ENCODE measurements around the gene FBXL5. TPM values are rescaled to one million over a fixed set of nuclear protein-coding genes. Genes with fewer than 3 reads are reported as not detected.
A peak's percentile ranks its signal among the peaks of the same experiment; 100 is the strongest.

Gene FBXL5
- total RNA-seq, 4 donors from 2014 or later, result 69.4 to 95.0 (median 80.3) TPM

DNA sequence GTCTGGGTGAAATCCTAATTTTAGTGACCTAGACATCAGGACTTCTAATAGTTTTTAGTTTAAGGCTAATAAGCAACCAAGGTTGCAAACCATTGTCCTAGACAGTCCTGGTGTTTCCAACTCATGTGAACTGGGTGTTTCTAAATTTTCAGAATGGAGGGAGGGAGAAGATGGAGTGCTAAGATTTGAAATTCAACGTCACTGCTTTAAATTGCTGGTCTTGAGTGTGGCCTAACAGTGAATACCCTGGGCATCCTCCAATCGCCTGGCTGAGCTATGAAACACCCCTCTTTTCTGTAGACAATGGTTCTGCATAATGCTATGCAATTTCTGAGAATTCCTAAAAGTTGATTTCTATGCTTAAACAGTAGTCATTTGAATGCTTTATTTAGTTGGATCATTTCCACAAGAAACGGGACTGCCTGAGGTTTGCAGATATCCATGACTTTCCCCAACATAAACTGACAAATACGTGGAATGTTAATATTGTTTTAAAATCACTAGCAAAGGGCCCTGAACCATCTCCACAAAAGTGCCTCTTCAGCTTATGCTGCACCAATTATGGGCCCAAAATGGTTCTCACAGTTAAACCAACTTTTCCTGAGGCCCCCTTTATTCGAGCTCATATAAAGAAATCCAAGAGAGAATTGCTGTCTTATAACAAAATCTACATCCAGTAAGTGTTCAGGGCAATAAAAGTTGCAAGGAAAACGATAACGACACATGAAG is 1.1 kb downstream of the FBXL5 start:
- intact Hi-C loops (cut with DNase I; ENCODE audit: low total_unique reads), result loop anchor here (10.0 kb wide), 1 partner anchor 649 kb away; the partner anchor contains the start of gene CPEB2
- TF ChIP-seq POLR2A (IDR thresholded peaks at IDR 0.05), result no peak
- TF ChIP-seq, protein P1, sequence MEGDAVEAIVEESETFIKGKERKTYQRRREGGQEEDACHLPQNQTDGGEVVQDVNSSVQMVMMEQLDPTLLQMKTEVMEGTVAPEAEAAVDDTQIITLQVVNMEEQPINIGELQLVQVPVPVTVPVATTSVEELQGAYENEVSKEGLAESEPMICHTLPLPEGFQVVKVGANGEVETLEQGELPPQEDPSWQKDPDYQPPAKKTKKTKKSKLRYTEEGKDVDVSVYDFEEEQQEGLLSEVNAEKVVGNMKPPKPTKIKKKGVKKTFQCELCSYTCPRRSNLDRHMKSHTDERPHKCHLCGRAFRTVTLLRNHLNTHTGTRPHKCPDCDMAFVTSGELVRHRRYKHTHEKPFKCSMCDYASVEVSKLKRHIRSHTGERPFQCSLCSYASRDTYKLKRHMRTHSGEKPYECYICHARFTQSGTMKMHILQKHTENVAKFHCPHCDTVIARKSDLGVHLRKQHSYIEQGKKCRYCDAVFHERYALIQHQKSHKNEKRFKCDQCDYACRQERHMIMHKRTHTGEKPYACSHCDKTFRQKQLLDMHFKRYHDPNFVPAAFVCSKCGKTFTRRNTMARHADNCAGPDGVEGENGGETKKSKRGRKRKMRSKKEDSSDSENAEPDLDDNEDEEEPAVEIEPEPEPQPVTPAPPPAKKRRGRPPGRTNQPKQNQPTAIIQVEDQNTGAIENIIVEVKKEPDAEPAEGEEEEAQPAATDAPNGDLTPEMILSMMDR (IDR thresholded peaks at IDR 0.05), result no peak
- WGBS, 2 donors, result 1 to 2% methylated on average over 7 of the region's 7 CpGs
- H3K4me3 ChIP-seq (ENCODE audit: low read depth, poor library complexity, severe bottlenecking), result peak overlapping the region; percentile 73
- no peak for DNase-seq (ENCODE audit: low spot score in 2 of 2)

DNA sequence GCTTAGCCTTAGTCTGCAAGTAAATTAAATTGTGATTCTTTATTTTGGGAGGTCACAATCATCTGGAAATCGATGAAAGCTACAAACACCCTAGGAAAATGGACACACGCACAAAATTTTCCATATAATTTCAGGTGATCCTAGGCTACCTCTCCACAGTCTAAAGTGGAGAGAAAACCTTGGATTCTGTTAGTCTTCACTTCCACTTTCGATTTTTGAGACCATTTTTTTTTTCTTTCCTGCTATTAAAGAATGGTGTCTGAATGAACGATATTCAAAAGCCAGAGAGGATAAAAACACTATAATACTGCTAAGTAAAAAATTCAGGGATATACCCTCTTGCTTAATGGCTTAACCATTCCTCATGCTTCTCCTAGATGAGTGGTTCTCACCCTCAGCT is 1.7 kb downstream of the FBXL5 start:
- DNase-seq (ENCODE audit: low spot score in 2 of 2), result no peak
- 23 to 25% methylated on average over 4 of the region's 4 CpGs for WGBS, 2 donors
- TF ChIP-seq POLR2A (IDR thresholded peaks at IDR 0.05), result no peak
- TF ChIP-seq, protein P1 (IDR thresholded peaks at IDR 0.05), result no peak
- H3K4me3 ChIP-seq (ENCODE audit: low read depth, poor library complexity, severe bottlenecking), result no peak overlapping the region
- intact Hi-C loops (cut with DNase I; ENCODE audit: low total_unique reads), result loop anchor here (10.0 kb wide), 1 partner anchor 649 kb away; the partner anchor contains the start of gene CPEB2

- WGBS, 2 donors, result 39 to 40% methylated on average over 4 of the region's 4 CpGs
- TF ChIP-seq POLR2A (IDR thresholded peaks at IDR 0.05), result no peak
- TF ChIP-seq, protein P1 (IDR thresholded peaks at IDR 0.05), result no peak
- no peak for DNase-seq (ENCODE audit: low spot score in 2 of 2)
- intact Hi-C loops (cut with DNase I; ENCODE audit: low total_unique reads), result loop anchor here (10.0 kb wide), 1 partner anchor 648 kb away; the partner anchor contains the start of gene CPEB2
- no peak overlapping the region for H3K4me3 ChIP-seq (ENCODE audit: low read depth, poor library complexity, severe bottlenecking)
These were observed 2.3 kb downstream of the FBXL5 start for GRCh38 chr4:15652841-15653240.

- no peak for DNase-seq (ENCODE audit: low spot score in 2 of 2)
- TF ChIP-seq, protein P1 (IDR thresholded peaks at IDR 0.05), result no peak
- TF ChIP-seq POLR2A (IDR thresholded peaks at IDR 0.05), result no peak
- 78 to 92% methylated on average over 1 of the region's 1 CpG for WGBS, 2 donors
- intact Hi-C loops (cut with DNase I; ENCODE audit: low total_unique reads), result loop anchor here (10.0 kb wide), 1 partner anchor 647 kb away; the partner anchor contains the start of gene CPEB2
- H3K4me3 ChIP-seq (ENCODE audit: low read depth, poor library complexity, severe bottlenecking), result no peak overlapping the region
These were observed 3.0 kb downstream of the FBXL5 start for GRCh38 chr4:15652191-15652590.

DNA sequence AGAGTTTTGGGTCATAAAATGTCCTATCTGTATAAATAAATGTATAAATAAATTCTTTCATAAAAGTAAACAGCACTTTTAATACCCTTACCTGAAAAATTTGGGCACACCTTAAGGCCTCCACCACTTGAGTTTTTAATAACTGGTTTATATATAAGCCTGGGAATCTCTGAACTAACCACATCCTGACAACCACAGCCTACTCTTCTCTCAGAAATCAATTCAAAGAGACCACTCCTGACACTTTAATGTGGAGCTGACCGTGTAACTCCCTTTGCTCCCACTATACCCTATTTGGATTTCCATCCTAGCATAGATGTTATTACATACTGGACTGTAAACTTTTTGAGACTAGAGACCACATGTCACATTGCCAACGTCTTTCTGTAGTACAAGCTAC is 3.5 kb downstream of the FBXL5 start:
- H3K4me3 ChIP-seq (ENCODE audit: low read depth, poor library complexity, severe bottlenecking), result no peak overlapping the region
- no peak for TF ChIP-seq POLR2A (IDR thresholded peaks at IDR 0.05)
- TF ChIP-seq, protein P1 (IDR thresholded peaks at IDR 0.05), result no peak
- 32 to 37% methylated on average over 2 of the region's 2 CpGs for WGBS, 2 donors
- DNase-seq (ENCODE audit: low spot score in 2 of 2), result no peak
- intact Hi-C loops (cut with DNase I; ENCODE audit: low total_unique reads), result loop anchor here (10.0 kb wide), 1 partner anchor 647 kb away; the partner anchor contains the start of gene CPEB2
